ENCODE results near the gene FERMT2.

Gene FERMT2, protein sequence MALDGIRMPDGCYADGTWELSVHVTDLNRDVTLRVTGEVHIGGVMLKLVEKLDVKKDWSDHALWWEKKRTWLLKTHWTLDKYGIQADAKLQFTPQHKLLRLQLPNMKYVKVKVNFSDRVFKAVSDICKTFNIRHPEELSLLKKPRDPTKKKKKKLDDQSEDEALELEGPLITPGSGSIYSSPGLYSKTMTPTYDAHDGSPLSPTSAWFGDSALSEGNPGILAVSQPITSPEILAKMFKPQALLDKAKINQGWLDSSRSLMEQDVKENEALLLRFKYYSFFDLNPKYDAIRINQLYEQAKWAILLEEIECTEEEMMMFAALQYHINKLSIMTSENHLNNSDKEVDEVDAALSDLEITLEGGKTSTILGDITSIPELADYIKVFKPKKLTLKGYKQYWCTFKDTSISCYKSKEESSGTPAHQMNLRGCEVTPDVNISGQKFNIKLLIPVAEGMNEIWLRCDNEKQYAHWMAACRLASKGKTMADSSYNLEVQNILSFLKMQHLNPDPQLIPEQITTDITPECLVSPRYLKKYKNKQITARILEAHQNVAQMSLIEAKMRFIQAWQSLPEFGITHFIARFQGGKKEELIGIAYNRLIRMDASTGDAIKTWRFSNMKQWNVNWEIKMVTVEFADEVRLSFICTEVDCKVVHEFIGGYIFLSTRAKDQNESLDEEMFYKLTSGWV

DNA sequence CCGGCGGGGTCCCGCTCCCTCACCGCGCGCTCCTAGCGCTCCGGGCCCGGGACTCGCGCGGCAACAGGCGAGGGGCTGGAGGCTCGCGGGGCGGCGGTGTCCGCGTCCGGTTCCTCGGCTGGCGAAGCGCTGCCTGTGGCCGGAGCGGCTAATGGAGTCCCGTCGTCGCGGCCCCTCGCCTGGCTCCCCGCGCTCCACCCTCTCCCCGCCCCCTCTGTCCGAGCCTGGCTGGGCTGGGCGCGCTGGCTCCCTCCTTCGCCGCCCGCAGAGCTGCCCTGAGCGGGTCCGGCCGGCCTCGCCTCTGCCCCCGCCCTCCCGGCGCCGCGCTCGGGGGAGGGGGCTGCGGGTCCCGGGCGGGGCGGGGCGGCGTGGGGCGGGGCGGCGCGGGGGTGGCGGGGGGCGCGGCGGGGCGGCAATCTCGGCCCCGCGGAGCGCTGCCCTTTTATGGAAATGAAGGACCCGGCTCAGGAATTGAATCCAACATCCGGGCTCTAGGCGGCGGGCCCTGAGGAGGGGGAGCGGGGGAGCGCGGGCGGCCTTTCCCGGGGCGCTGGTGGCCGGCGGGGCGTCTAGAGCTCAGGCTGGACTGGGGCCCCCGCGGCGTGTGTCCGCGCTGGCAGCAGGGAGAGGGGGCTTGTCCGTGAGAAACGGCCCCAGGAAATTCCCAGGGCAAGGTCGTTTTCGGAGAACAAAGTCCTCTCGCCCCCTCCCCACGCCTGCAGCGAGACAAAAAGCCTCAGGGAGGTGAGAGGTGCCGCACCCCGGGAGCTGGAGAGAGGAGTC, at the start of gene FERMT2:
Gene FERMT2 (minus strand): TSS at position 153 of the 783 bp plus-strand sequence. CDS start 482 bp downstream, outside the sequence.
- peak; percentile 70 for DNase-seq (ENCODE audit: low spot score)

DNA sequence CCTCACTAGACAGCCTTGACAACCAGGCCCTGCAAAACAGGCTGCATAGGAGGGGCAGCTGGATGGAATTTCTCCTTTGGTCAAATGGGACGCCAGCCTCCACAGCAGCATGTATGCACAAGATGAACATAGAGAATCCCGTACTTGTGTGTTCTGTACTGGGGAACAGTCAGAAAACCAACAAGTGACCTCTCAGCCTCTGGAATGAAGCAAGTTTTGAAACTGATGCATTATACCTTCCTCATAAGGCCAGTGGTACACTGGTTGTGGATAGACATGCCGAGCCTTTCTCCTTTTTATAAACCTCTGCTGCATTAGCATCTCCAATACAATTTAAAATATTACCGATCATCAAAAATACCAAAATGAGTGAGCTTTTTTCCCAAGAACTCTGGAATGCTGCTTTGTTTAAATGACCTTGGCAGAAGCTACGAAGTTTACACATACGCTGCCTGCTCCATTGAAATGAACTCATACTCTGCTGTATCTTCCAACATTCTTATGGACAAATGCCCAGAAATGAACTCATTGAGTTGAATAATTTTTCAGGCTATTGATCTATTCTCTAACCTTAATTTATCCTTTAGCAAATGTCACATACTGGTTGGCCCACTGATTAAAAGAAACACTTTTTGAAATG, 47.6 kb upstream of the FERMT2 start:
- no peak for DNase-seq (ENCODE audit: low spot score)

DNA sequence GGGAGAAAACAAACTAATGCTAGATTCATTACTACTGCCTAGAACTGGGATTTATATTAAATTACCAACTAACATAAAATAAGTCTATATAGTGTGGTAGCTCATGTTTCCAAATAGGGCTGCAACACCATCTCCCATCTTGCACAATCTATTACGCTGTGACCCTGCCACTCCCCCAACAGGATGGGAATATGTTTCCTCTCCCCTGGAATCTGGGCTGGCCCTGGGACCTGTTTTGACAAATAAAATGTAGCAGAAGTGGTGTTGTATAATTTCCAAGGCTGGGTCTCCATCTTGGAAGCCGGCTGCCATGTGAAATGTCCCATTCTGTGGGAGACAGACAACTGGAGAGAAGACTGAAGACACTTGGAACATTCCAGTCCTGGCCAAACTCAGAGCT, 45.6 kb upstream of the FERMT2 start:
- no peak for DNase-seq (ENCODE audit: low spot score)

DNA sequence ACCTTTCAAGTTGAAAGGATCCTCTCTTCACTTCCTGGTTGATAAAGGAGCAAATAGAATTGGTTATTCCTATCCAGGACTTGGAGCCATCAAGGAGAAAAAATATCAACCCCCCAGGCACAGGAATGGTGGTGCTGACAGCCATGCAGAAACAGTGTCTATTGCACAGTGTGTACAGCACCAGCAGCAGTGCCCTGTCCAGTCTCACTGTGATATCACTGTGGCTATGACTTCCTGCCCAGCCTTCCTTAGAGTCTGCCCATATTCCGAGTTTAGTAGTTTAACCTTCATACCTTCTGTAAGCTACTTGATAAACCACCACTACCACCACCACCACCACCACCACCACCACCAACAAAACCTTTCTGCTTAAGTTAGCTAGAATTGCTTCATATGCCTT, 45.1 kb upstream of the FERMT2 start:
- no peak for DNase-seq (ENCODE audit: low spot score)

DNA sequence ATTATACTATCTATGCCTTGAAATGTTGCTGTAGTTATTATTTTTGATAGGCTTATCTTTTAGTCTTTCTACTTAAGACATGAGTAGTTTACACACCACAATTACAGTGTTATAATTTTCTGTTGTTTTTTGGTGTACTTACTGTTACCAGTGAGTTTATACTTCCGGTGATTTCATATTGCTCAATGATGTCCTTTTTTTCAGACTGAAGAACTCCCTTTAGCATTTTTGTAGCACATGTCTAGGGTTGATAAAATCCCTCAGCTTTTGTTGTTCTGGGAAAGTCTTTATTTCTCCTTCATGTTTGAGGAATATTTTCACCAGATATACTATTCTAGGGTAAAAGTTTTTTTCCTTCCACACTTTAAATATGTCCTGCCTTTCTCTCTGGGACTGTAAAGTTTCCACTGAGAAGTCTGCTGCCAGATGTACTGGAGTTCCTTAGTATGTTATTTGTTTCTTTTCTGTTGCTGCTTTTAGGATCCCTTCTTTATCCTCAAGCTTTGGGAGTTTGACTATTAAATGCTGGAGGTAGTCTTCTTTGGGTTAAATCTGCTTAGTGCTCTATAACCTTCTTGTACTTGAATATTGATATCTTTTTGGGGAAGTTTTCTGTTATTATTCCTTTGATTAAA, 41.5 kb upstream of the FERMT2 start:
- DNase-seq (ENCODE audit: low spot score): no peak

DNA sequence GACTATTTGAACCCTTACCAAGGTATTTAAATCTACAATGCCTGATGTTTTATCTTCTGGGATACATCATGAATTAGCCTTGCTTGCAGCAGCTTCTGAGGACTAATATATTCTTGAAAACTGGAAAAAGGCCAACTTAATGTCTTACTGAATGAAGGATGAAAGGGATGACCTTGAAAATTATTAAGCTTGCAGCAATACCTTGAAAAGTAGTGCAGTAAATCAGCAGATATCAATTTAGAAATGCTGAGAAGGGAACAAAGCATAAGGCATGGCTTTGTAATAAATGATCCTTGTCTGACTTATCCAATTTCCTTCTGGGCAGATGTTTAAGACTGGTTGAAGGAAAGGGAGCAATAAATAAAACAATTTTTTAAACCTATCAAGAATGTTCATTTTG, 37.3 kb upstream of the FERMT2 start:
- no peak for DNase-seq (ENCODE audit: low spot score)

DNA sequence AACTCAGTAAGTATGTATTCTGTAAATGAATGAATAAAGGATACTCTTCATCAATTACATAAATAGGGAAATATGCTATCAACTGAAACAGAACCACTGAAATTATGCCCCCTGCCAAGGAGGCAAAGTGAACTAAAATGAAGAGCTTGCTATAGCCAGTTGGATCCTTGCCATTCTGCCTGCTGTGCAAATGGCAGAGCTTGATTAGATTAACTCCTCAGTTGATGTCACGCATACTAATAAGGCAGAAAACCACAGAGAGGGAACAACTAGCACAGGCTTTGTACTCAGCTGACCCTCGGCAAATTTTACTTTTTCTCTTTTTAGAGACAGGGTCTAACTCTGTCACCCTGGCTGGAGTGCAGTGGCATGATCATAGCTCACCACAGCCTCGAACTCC, 36.7 kb upstream of the FERMT2 start:
- no peak for DNase-seq (ENCODE audit: low spot score)

DNA sequence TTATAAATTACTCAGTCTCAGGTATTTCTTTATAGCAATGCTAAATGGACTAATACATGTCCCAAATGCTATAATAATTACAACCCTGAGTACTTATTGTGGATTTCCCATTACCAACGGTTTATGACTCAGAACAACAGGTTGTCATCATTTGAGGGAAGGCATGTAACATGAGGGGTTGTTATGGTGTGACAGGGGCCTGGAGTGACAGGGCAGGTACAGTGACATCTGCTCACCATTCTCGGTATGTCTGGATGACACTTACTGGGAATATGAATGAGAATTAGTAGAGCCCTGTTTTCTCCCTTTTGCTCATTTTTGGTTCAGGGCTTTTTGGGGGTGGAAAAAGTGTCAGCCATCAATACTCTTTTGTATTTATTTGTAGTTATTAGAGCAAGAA, 36.2 kb upstream of the FERMT2 start:
- no peak for DNase-seq (ENCODE audit: low spot score)

DNA sequence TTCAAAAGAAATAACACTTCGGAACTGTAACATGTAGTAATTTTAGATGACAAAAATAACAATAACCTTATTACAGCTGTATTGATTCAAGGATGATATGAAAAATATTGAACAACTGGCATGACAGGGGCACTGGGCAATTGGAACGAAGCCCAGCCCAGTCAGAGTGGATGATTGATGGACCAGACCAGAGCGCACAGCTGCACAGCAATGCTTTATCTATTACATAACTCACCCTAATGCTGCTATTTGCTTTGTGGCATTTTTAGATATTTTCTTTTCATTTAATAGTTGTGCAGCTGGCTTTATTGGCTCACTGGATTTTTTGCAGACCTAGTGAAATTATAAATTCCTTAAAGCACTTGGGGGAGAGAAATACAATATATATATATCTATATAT, 26.9 kb upstream of the FERMT2 start:
- no peak for DNase-seq (ENCODE audit: low spot score)

DNA sequence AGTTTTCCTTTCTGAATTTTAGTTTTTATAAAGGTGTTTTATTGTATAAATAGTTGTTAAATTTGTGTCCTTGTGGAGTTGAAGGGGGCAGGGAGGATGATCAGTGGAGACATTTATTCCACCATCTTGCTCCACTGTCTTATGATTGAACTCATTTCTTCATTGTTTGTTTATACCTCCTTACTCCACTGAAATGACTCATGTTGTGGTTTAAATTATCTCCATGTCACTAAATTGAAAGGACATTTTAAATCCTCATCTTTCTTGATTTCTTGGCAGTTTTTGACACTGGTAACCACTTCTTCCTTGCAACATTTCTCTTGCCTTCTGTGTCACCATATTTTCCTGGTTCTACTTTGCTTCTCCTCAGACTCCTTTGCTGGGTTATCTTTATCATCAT, 23.6 kb upstream of the FERMT2 start:
- no peak for DNase-seq (ENCODE audit: low spot score)

DNA sequence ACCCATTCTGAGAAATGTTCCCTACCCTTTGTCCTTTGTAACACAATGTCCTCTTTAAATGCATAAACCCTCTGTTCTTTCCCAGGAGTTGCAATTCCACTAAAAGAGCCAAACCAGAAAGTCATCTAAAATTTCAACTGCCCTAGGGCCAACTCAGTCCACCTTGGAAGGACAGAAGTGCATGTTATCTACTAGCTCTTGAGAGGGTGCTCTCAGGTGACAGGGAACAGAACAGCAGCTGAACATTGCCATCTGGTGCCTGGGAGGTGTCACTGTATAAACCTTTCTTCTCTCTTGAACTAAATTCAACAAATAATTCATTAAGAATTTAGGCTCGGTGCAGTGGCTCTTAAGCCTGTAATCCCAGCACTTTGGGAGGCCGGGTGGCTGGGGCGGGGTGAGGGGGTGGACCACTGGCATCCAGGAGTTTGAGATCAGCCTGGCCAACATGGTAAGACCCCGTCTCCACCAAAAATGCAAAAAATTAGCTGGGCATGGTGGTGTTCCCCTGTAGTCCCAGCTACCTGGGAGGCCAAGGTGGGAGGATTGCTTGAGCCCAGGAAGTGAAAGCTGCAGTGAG, 10.3 kb upstream of the FERMT2 start:
- peak; percentile 63 for DNase-seq (ENCODE audit: low spot score)

DNA sequence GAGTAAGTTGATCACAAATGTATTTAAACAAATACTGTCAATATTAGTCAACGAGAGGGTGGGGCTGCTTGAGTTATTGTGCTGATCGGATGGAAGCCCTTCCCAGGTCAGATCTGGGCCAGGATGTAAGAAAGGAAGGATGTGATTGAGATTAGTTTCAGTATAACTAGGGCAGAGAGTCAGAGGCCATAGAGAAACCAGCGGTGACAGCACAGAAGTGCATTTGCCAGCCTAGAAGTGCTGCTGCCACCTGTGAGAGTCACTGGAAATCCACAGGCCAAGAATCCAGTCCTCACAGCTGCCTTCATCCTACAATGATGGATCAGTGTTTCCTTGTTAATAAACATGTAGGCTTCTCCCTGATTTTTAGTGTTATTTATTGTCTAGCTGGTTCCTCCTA, 9.8 kb upstream of the FERMT2 start:
- DNase-seq (ENCODE audit: low spot score): peak; percentile 63

DNA sequence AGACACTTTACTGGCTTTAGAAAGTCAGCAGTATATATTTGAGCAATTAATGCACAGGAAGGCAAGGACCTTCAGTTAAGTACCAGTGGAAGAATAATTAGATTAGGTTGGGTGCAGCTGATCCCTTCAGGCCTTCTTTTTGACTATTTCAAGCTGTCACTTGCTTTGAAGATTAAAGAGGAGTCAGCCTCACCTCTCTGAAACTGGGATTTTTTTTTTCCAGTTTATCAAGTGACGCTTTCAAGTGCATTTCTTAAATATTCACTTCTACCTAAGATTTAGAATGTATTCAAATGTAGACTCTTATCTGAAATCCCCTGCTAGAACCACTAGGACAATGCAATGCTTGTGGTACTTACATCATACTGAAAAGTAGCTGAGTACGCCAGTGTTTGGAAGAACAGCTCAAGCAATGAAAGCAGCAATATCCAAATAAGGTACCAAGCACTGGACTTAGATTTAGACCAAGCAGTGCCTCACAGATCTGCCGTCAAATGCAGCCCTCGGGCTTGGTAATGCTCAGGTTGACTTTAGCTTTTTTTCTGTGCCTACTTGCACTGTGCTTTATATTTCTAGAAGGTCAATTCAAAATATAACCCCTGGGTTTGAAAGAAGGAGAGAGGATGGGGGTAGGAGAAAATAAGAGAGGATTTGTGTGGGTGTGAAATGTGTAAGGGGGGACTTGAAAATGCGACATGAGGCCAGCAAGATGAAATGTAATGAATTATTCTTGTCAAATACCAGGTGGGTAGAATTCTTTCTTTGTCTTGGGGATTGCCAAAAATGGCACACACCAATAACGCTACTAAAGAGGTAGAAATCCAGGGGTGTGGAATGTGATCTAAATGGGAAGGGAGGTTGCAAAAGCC, 3.7 kb upstream of the FERMT2 start:
- no peak for DNase-seq (ENCODE audit: low spot score)

DNA sequence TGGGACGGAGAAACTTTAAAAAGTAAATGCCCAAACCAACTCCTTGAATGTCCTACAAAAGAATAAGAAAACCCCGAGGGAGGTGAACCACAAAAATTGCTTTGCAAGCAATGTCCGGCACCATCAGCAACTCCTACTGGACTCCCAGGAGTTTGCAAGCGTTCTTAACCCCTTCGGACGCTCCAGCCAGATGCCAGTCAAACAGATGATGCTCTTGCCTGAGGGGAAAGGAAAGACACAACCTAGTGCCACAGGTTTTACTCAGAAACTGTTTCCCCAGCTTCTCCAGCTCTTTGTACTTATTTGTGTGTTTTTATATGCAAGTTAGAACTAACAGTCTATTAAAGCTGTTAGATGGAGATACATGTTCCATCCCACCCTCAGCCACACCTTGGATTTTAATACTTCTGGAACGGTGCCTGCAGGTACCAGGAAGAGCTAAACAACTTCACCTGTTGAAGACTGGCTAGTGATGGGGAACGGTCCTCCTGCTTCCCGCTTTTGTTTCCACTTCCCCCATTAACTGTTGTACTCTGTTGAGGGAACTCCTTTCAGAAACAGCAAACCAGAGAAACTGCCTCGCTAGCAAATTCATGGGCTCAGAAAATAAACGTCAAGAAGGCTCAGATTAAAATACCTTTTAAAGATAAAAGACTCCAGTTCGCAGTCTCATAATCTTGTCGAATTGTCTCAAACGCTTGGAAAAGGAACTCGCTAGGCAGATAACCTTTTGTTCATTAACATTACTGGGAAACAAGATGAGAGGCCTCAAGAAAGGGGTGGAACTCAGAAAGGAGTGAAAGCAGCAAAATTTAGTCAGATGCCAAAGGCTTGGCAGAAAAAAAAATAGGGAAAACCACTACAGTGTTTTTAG, 1.1 kb upstream of the FERMT2 start:
- peak; percentile 76 for DNase-seq (ENCODE audit: low spot score)

DNA sequence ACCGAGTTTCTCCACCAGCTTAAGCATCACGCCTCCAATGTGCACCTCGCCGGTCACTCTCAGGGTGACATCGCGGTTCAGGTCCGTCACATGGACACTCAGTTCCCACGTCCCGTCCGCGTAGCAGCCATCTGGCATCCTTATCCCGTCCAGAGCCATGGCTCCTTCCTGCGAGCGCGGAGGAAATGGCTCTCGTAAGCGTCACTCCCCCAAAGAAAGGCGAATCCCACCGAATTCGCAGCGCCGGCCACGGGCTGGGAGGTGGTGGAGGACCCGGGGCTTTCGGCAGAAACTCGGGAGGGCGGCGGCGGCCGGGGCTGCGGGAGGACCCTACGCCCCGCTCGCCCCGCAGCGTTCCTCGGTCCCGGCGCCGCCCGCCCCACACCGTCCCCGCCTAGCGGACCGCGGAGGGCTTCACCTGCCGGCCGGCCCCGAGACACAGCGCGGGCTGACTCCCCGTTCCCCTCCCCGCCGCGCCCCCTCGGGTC, 396 bp downstream of the FERMT2 start:
- peak; percentile 63 for DNase-seq (ENCODE audit: low spot score)

DNA sequence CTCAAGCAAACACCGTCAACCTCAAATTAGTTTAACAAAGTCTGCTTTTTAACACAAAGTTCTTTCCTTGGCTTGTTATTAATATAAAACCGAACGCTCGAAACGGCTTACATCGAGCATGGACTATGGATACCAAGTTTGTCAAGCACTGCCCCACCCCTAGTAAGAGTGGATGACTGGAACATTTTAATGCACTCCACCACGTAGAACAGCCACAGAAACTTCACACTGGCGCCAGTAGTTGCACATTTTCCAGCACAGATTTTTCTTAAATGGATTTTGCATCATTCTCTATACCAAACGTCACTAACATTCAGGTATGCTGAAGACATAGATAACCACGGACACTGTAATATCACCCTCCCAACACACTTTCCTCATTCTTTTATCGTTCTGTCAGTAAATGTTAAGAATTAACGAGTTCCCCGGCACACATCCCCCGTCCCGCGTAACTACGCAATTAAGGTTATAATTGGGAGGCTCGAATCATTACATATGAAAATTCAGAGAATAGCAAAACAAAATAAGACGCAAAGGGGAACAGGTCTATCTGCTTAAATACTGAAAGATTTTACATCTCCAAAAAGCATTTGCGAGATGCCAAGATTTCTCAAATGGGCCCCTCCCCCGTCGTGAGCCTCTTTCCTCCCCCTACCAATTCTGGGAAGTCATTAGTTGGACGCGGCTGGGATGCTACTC, 990 bp downstream of the FERMT2 start:
- peak; percentile 34 for DNase-seq (ENCODE audit: low spot score)

DNA sequence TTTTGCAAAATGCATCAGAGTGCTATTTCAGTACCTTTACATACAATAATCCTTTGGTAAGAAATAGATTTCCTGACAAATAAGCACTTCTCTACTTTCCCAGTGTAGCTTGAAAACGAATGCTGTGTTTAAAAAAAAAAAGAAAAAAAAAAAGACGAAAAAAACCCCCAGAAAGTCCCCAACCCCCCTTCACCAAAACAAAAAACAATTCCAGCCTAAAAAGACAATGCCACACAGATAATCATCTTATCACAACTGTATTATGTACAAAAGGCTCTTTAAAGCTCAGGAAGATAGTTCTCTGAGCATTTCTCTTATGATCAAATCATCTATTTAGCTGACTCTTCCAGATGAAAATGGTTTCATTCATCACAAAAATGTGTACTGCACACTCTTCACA, 1.6 kb downstream of the FERMT2 start:
- DNase-seq (ENCODE audit: low spot score): no peak

DNA sequence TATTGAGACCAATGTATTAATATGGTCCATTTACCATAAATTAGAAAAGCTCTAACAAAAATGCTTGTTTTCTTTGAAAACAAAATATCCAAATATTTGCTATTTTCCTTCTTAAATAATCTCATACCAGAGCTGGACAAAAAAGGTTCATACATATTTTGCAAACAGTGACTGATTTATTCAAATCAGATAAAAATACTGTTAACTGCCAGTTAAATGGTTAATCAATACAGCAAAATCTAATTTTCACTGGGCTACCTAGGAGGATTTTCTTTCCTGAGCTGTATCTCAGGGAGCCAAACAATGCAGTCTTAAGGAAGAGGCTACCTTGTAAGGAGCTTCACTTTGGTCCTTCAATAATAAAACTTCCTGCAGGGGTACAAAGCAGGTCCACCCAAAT, 2.0 kb downstream of the FERMT2 start:
- DNase-seq (ENCODE audit: low spot score): no peak

DNA sequence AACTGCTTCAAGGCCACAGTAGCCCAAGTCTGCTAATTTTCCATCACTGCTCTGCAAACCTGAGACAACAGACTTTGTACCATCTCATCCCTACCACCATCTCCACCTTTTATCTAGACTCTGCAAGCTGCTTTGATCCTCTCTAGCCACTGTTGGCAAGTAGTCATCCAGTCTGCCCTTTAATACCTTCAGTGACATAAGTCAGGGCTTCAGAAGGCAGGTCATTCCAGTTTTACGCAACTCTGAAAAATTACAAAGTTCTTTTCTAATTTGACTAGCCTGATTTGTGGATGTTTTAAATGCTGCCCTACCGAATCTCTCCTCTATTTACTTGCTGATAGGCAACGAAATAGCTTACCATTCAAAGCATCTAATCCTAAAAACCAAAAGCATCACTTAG, 2.8 kb downstream of the FERMT2 start:
- no peak for DNase-seq (ENCODE audit: low spot score)
